DND-41 (cell line): ENCODE measurements around the gene ODAD4.
A peak's percentile ranks its signal among the peaks of the same experiment; 100 is the strongest.

Source experiments
- ATAC-seq: fragments of 200-7000 bp; cut with Tn5 transposase; 3 replicates; pipeline ENCODE4 v1.9.1; 2021; ENCODE audit warnings: low read depth; ENCODE audit not compliant: insufficient read depth
- DNase-seq: peaks from one replicate; pipeline ENCODE4 v3.0.0-alpha.2; 2020
- H2AFZ ChIP-seq: 2 replicates; pipeline ENCODE4 v1.6.0; 2012; ENCODE audit warnings: low read depth, low read length
- H3K27ac ChIP-seq: 2 replicates; pipeline ENCODE4 v1.5.1; 2012; ENCODE audit warnings: low read length, inconsistent platforms
- H3K27me3 ChIP-seq: fragments of 200-600 bp; sonication (generic); 2 replicates; pipeline ENCODE4 v1.6.0; 2012; ENCODE audit warnings: low read length, mild to moderate bottlenecking, inconsistent platforms; ENCODE audit not compliant: insufficient read depth, poor library complexity
- H3K36me3 ChIP-seq: 2 replicates; pipeline ENCODE4 v1.5.1; 2012; ENCODE audit warnings: low read length, inconsistent platforms; ENCODE audit not compliant: insufficient read depth
- H3K4me1 ChIP-seq: 2 replicates; pipeline ENCODE4 v1.5.1; 2012; ENCODE audit warnings: mild to moderate bottlenecking, low read length; ENCODE audit not compliant: insufficient read depth
- H3K4me2 ChIP-seq: 2 replicates; pipeline ENCODE4 v1.6.0; 2012; ENCODE audit warnings: mild to moderate bottlenecking, moderate library complexity, low read length, inconsistent platforms; ENCODE audit not compliant: insufficient read depth
- H3K4me3 ChIP-seq, 2 experiments: fragments of 200-600 bp in 1 of 2; shearing (Covaris generic) in 1 of 2; 2 replicates each; pipeline ENCODE4 v1.5.1; 2012 to 2016; ENCODE audit warnings: inconsistent platforms in 2 of 2, low read length in 2 of 2, mild to moderate bottlenecking in 2 of 2, low read depth in 1 of 2, moderate library complexity in 1 of 2
- H3K79me2 ChIP-seq: 2 replicates; pipeline ENCODE4 v1.6.0; 2012; ENCODE audit warnings: low read length, inconsistent platforms; ENCODE audit not compliant: insufficient read depth
- H3K9ac ChIP-seq: 2 replicates; pipeline ENCODE4 v1.6.0; 2012; ENCODE audit warnings: low read depth, mild to moderate bottlenecking, inconsistent platforms, low read length, moderate library complexity
- H3K9me3 ChIP-seq: 2 replicates; pipeline ENCODE4 v1.5.1; 2012; ENCODE audit warnings: low read length, moderate library complexity, mild to moderate bottlenecking, inconsistent platforms; ENCODE audit not compliant: insufficient read depth, severe bottlenecking
- H4K20me1 ChIP-seq: 2 replicates; pipeline ENCODE4 v1.6.0; 2012; ENCODE audit warnings: low read length; ENCODE audit not compliant: insufficient read depth
- EZH2 ChIP-seq: IDR thresholded peaks from 3 replicates; pipeline ENCODE4 v1.6.1; 2012; ENCODE audit warnings: borderline replicate concordance, low read depth, mild to moderate bottlenecking, moderate library complexity, low read length, inconsistent platforms; ENCODE audit not compliant: severe bottlenecking
- TF ChIP-seq, protein P1 (sequence below): IDR thresholded peaks from 2 replicates; pipeline ENCODE4 v1.5.1; 2012; ENCODE audit warnings: borderline replicate concordance, low read length, moderate library complexity, mild to moderate bottlenecking; ENCODE audit not compliant: poor library complexity, severe bottlenecking; ENCODE audit errors: extremely low read depth

ODAD4 gene

GRCh38 chr17:41962111-41962510 is 31.7 kb downstream of the ODAD4 start:
- no peak for ATAC-seq
- TF ChIP-seq, protein P1, sequence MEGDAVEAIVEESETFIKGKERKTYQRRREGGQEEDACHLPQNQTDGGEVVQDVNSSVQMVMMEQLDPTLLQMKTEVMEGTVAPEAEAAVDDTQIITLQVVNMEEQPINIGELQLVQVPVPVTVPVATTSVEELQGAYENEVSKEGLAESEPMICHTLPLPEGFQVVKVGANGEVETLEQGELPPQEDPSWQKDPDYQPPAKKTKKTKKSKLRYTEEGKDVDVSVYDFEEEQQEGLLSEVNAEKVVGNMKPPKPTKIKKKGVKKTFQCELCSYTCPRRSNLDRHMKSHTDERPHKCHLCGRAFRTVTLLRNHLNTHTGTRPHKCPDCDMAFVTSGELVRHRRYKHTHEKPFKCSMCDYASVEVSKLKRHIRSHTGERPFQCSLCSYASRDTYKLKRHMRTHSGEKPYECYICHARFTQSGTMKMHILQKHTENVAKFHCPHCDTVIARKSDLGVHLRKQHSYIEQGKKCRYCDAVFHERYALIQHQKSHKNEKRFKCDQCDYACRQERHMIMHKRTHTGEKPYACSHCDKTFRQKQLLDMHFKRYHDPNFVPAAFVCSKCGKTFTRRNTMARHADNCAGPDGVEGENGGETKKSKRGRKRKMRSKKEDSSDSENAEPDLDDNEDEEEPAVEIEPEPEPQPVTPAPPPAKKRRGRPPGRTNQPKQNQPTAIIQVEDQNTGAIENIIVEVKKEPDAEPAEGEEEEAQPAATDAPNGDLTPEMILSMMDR, result no peak
- no peak for TF ChIP-seq EZH2
- no peaks in the 10 kb centered on the region for H3K36me3 ChIP-seq
- H3K4me2 ChIP-seq, result no peak overlapping the region
- no peak for DNase-seq
- no peaks in the 10 kb centered on the region for H3K9me3 ChIP-seq
- H3K9ac ChIP-seq, result no peak overlapping the region
- peaks cover 16% of the 10 kb centered on the region for H3K4me1 ChIP-seq
- no peaks in the 10 kb centered on the region for H4K20me1 ChIP-seq
- H3K79me2 ChIP-seq, result peaks cover 11% of the 10 kb centered on the region
- H2AFZ ChIP-seq, result no peak overlapping the region
- no peaks in the 10 kb centered on the region for H3K27me3 ChIP-seq
- H3K4me3 ChIP-seq, result no peak overlapping the region
- no peak overlapping the region for H3K27ac ChIP-seq

DNA sequence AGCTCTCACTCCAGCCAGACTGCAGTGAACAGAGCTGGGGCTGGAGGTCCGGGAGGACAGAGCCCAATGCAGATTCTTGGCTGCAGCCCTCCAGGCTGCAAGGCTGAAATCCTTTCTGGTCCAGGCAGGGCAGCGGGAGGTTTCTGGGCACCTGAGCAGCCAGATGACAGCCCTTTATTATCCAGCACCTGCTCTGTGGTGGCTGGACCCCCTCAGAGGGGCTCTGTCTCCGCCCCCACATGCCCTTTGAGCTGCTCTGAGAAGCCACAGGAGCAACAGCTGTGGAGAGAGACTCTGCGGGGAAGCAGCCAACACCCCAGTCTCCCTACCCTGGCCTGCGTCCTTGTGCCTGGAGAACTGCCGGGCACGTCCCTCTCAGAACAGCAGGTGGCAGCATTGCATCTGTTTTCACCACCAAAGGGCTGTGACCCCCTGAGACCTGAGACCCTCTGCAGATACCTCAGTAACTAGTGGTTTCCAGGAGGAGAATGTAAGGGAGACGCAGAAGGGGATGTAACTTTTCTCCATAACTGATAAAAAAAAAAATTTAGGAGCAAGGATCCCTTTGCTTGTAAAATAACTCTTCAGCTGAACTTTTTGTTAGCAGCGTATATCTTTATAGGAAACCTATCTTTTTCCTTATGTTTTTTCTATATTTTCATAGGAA is 32.5 kb downstream of the ODAD4 start:
- H2AFZ ChIP-seq, result peak overlapping the region; percentile 73
- peaks cover 23% of the 10 kb centered on the region for H3K4me1 ChIP-seq
- H3K27me3 ChIP-seq, result no peaks in the 10 kb centered on the region
- no peak for TF ChIP-seq EZH2
- TF ChIP-seq, protein P1, result peak; percentile 97
- ATAC-seq (peak; percentile 66), DNase-seq (peak; percentile 84)
- H3K4me3 ChIP-seq, result no peak overlapping the region
- peaks cover 7% of the 10 kb centered on the region for H4K20me1 ChIP-seq
- H3K9me3 ChIP-seq, result no peaks in the 10 kb centered on the region
- H3K4me2 ChIP-seq, result no peak overlapping the region
- H3K27ac ChIP-seq, result no peak overlapping the region
- peaks cover under 1% of the 10 kb centered on the region; the same call in 1 of the 2 replicates for H3K36me3 ChIP-seq
- H3K79me2 ChIP-seq, result peaks cover 19% of the 10 kb centered on the region
- H3K9ac ChIP-seq, result no peak overlapping the region

GRCh38 chr17:41965694-41966462 is 35.5 kb downstream of the ODAD4 start:
- peaks cover 48% of the 10 kb centered on the region for H3K4me1 ChIP-seq
- DNase-seq, result peak; percentile 30
- H3K4me3 ChIP-seq, result peak overlapping the region; percentile 76 to 77; a peak in 3 of 4 replicates
- peak overlapping the region; percentile 92 for H3K9ac ChIP-seq
- TF ChIP-seq, protein P1, result no peak
- no peak for TF ChIP-seq EZH2
- peak overlapping the region; percentile 78 for H3K27ac ChIP-seq
- peaks cover 26% of the 10 kb centered on the region for H3K36me3 ChIP-seq
- H3K27me3 ChIP-seq, result no peaks in the 10 kb centered on the region
- ATAC-seq, result no peak
- peak overlapping the region; percentile 83 for H2AFZ ChIP-seq
- H3K4me2 ChIP-seq, result peak overlapping the region; percentile 95
- H3K9me3 ChIP-seq, result no peaks in the 10 kb centered on the region
- peaks cover 22% of the 10 kb centered on the region for H4K20me1 ChIP-seq
- H3K79me2 ChIP-seq, result peaks cover 43% of the 10 kb centered on the region
